ENCODE measurements around the gene VIP. TPM values are rescaled to one million over a fixed set of nuclear protein-coding genes. Genes with fewer than 3 reads are reported as not detected.

The VIP gene
- total RNA-seq, 1 experiment from 2014 or later = not detected

GRCh38 chr6:152736687-152737273 is 13.8 kb upstream of the VIP start:
- no peaks in the 10 kb centered on the region for H3K36me3 Mint-ChIP-seq (ENCODE audit: insufficient read depth, unreplicated experiment)

GRCh38 chr6:152745509-152746171 is 5.0 kb upstream of the VIP start:
- POLR2A ChIA-PET = interaction anchor here (0.6 kb wide), 1 partner anchor 31 kb away, joined by 3 read pairs; no protein-coding TSS in a partner anchor
- TF ChIP-seq CTCF (IDR thresholded peaks at IDR 0.05; ENCODE audit: unreplicated experiment) = no peak
- Mint-ChIP-seq H3K9me3 (ENCODE audit: unreplicated experiment) (no peaks in the 10 kb centered on the region), H3K4me3 (ENCODE audit: unreplicated experiment) (no peak overlapping the region), H3K27ac (ENCODE audit: low read depth, unreplicated experiment) (no peak overlapping the region), H3K27me3 (ENCODE audit: insufficient read depth, unreplicated experiment) (peaks cover 53% of the 10 kb centered on the region), H3K4me1 (ENCODE audit: insufficient read depth, unreplicated experiment) (peaks cover 13% of the 10 kb centered on the region), H3K36me3 (ENCODE audit: insufficient read depth, unreplicated experiment) (no peaks in the 10 kb centered on the region)
- BruUV-seq (replicated peaks) = no TSS peak
- DNase-seq (ENCODE audit: unreplicated experiment) = no peak
- intact Hi-C loops (cut with micrococcal nuclease) = no loop called here
- CTCF ChIA-PET = interaction anchor here (0.6 kb wide), 2 partner anchors 27 to 171 kb away, joined by 3 to 4 read pairs; no protein-coding TSS in a partner anchor

More at GRCh38 chr6:152736687-152737273, 13.8 kb upstream of the VIP start:
- ChIA-PET CTCF (interaction anchor here (0.6 to 1.5 kb wide), 4 partner anchors 95 to 216 kb away, joined by 3 to 5 read pairs (median 3); no protein-coding TSS in a partner anchor), POLR2A (no interaction called here)
- DNase-seq (ENCODE audit: unreplicated experiment) = no peak
- intact Hi-C loops (cut with micrococcal nuclease) = no loop called here
- no peak overlapping the region for H3K4me3 Mint-ChIP-seq (ENCODE audit: unreplicated experiment)
- TF ChIP-seq CTCF (IDR thresholded peaks at IDR 0.05; ENCODE audit: unreplicated experiment) = no peak
- H3K9me3 Mint-ChIP-seq (ENCODE audit: unreplicated experiment) = no peaks in the 10 kb centered on the region
- H3K27me3 Mint-ChIP-seq (ENCODE audit: insufficient read depth, unreplicated experiment) = peaks cover 79% of the 10 kb centered on the region
- no peak overlapping the region for H3K27ac Mint-ChIP-seq (ENCODE audit: low read depth, unreplicated experiment)
- BruUV-seq (replicated peaks) = no TSS peak
- H3K4me1 Mint-ChIP-seq (ENCODE audit: insufficient read depth, unreplicated experiment) = no peaks in the 10 kb centered on the region

GRCh38 chr6:152746172-152746553 is 4.4 kb upstream of the VIP start:
- Mint-ChIP-seq H3K4me3 (ENCODE audit: unreplicated experiment) (no peak overlapping the region), H3K36me3 (ENCODE audit: insufficient read depth, unreplicated experiment) (no peaks in the 10 kb centered on the region), H3K9me3 (ENCODE audit: unreplicated experiment) (no peaks in the 10 kb centered on the region), H3K27me3 (ENCODE audit: insufficient read depth, unreplicated experiment) (peaks cover 48% of the 10 kb centered on the region), H3K4me1 (ENCODE audit: insufficient read depth, unreplicated experiment) (peaks cover 13% of the 10 kb centered on the region), H3K27ac (ENCODE audit: low read depth, unreplicated experiment) (no peak overlapping the region)
- intact Hi-C loops (cut with micrococcal nuclease) = no loop called here
- peak; percentile 66 for DNase-seq (ENCODE audit: unreplicated experiment)
- ChIA-PET CTCF (interaction anchor here (0.6 kb wide), 1 partner anchor 170 kb away, joined by 3 read pairs; no protein-coding TSS in a partner anchor), POLR2A (interaction anchor here (0.6 kb wide), 1 partner anchor 31 kb away, joined by 3 read pairs; no protein-coding TSS in a partner anchor)
- TF ChIP-seq CTCF (IDR thresholded peaks at IDR 0.05; ENCODE audit: unreplicated experiment) = no peak
- BruUV-seq (replicated peaks) = no TSS peak

- no peak overlapping the region for H3K4me3 Mint-ChIP-seq (ENCODE audit: unreplicated experiment)
- H3K9me3 Mint-ChIP-seq (ENCODE audit: unreplicated experiment) = no peaks in the 10 kb centered on the region
- no TSS peak for BruUV-seq (replicated peaks)
- DNase-seq (ENCODE audit: unreplicated experiment) = peak; percentile 31
- H3K27ac Mint-ChIP-seq (ENCODE audit: low read depth, unreplicated experiment) = no peak overlapping the region
- peaks cover 13% of the 10 kb centered on the region for H3K4me1 Mint-ChIP-seq (ENCODE audit: insufficient read depth, unreplicated experiment)
- CTCF ChIA-PET = interaction anchor here (0.6 to 5.3 kb wide), 12 partner anchors 13 to 1999 kb away, joined by 3 to 49 read pairs (median 4); no protein-coding TSS in a partner anchor
- POLR2A ChIA-PET = interaction anchor here (0.6 to 1.3 kb wide), 4 partner anchors 13 to 261 kb away, joined by 3 read pairs; no protein-coding TSS in a partner anchor
- H3K27me3 Mint-ChIP-seq (ENCODE audit: insufficient read depth, unreplicated experiment) = peaks cover 41% of the 10 kb centered on the region
- TF ChIP-seq CTCF (IDR thresholded peaks at IDR 0.05; ENCODE audit: unreplicated experiment) = peak; percentile 41
- no peaks in the 10 kb centered on the region for H3K36me3 Mint-ChIP-seq (ENCODE audit: insufficient read depth, unreplicated experiment)
- intact Hi-C loops (cut with micrococcal nuclease) = loop anchor here (1.0 to 2.0 kb wide), 3 partner anchors 148 to 275 kb away; no protein-coding TSS in a partner anchor
Measured at GRCh38 chr6:152748843-152749242, 1.8 kb upstream of the VIP start.

All from MCF 10A (cell line).